Fibroblast of skin of back (primary cell): ENCODE measurements around the gene FBLN7.
"Not testable (repeated sequence)": the region's sequence is repeated elsewhere in the genome, so short reads cannot be mapped to it uniquely, and the experiment has no call there.

Source experiments
- DNase-seq: peaks from one replicate; pipeline ENCODE4 v3.0.0-alpha.2; 2013

FBLN7 gene

GRCh38 chr2:112185131-112185530, 46.9 kb downstream of the FBLN7 start:
- no peak for DNase-seq

- no peak for DNase-seq
Measured at GRCh38 chr2:112187046-112187715, 49.0 kb downstream of the FBLN7 start.

GRCh38 chr2:112187805-112188596, 49.8 kb downstream of the FBLN7 start:
- no peak for DNase-seq

GRCh38 chr2:112189001-112189556, 50.9 kb downstream of the FBLN7 start:
- no peak for DNase-seq

GRCh38 chr2:112194028-112194427, 55.8 kb downstream of the FBLN7 start:
- DNase-seq = no peak

GRCh38 chr2:112194482-112194881, 56.3 kb downstream of the FBLN7 start:
- no peak for DNase-seq

GRCh38 chr2:112195167-112195766, 57.1 kb downstream of the FBLN7 start:
- no peak for DNase-seq

GRCh38 chr2:112195950-112196349, 57.8 kb downstream of the FBLN7 start:
- DNase-seq = no peak

- DNase-seq = no peak
Measured at GRCh38 chr2:112197868-112198267, 59.7 kb downstream of the FBLN7 start.

- DNase-seq = no peak
Measured at GRCh38 chr2:112198780-112199179, 60.6 kb downstream of the FBLN7 start.

- DNase-seq = no peak
Measured at GRCh38 chr2:112199188-112199587, 61.0 kb downstream of the FBLN7 start.

- DNase-seq = no peak
Measured at GRCh38 chr2:112201696-112202430, 63.7 kb downstream of the FBLN7 start.

GRCh38 chr2:112204411-112204810, 66.2 kb downstream of the FBLN7 start:
- DNase-seq = peak; percentile 6

- not testable (repeated sequence) for DNase-seq
Measured at GRCh38 chr2:112207905-112208304, 69.7 kb downstream of the FBLN7 start.

- DNase-seq = peak; percentile 17
Measured at GRCh38 chr2:112216167-112216566, 78.0 kb downstream of the FBLN7 start.

GRCh38 chr2:112217854-112218253, 79.7 kb downstream of the FBLN7 start:
- DNase-seq = no peak

GRCh38 chr2:112220186-112220585, 82.0 kb downstream of the FBLN7 start:
- no peak for DNase-seq

- no peak for DNase-seq
Measured at GRCh38 chr2:112220831-112221230, 82.6 kb downstream of the FBLN7 start.

- DNase-seq = peak; percentile 9
Measured at GRCh38 chr2:112229348-112229747, 91.2 kb downstream of the FBLN7 start.

GRCh38 chr2:112230371-112230770, 92.2 kb downstream of the FBLN7 start:
- no peak for DNase-seq
